Measurements from ENCODE around the gene RIN3.

DNA sequence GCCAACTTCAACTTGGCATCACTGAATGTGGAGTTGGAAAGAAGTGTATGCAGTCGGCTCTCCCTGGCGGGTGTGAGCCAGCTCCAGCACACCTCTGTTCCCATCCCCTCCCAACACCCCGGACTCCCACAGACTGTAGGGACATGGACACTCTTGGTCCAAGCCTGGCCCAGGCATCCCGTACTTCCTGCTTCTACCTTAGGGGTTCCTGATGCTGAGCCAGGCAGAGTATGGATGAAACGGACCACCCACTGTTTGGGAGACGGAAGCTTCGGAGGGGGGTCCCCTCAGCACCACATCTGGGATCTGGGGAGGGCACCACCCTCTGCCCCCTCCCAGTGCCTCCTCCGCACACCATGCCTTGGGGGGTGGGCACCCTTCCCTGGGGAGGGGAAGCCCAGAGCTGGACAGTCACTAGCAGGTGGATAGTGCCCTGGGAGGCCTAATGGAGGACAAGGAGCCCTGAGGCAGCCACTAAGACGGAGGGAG is 172.9 kb downstream of the RIN3 start:
- no peak for TF ChIP-seq POLR2A (IDR thresholded peaks at IDR 0.05)
- no peak for TF ChIP-seq POLR2AphosphoS5 (IDR thresholded peaks at IDR 0.05)

Data from spleen (tissue), 3 donors.